HG03045 (cell line): ENCODE results near the gene HPS6.

Experiments used
- ATAC-seq: cut with Tn5 transposase; IDR thresholded peaks from one replicate; pipeline ENCODE4 v1.9.1; 2021; ENCODE audit warnings: mild to moderate bottlenecking, moderate library complexity; ENCODE audit not compliant: unreplicated experiment

HPS6 gene

GRCh38 chr10:102115775-102116174 lies 50.6 kb downstream of the HPS6 start:
- ATAC-seq: no peak

GRCh38 chr10:102116656-102117055 lies 51.5 kb downstream of the HPS6 start:
- no peak for ATAC-seq
